NCI-H187 treated with DMSO at 0.1 percent for 48 hours (cell line): ENCODE results near the gene SLAMF1.
"Not testable (repeated sequence)": the region's sequence is repeated elsewhere in the genome, so short reads cannot be mapped to it uniquely, and the experiment has no call there.

Experiments
- DNase-seq: peaks from one replicate; lab custom pipeline; 2025; lab: John Stamatoyannopoulos, UW

Gene SLAMF1

GRCh38 chr1:160562745-160563144 is 84.1 kb downstream of the SLAMF1 start:
- DNase-seq = not testable (repeated sequence)

- DNase-seq = no peak
These were observed 86.0 kb downstream of the SLAMF1 start for GRCh38 chr1:160560806-160561205.

GRCh38 chr1:160560045-160560705 is 86.7 kb downstream of the SLAMF1 start:
- DNase-seq = no peak

GRCh38 chr1:160559437-160559836 is 87.4 kb downstream of the SLAMF1 start:
- DNase-seq = not testable (repeated sequence)

- no peak for DNase-seq
These were observed 88.0 kb downstream of the SLAMF1 start for GRCh38 chr1:160558660-160559380.
